Activated CD4-positive, alpha-beta T cell treated with anti-CD3 and anti-CD28 coated beads, Interleukin-2, amount 10 ng/mL, durations not matched to agents 7 days and 5 days (primary cell): ENCODE data around the gene MDH2. TPM values are rescaled to one million over a fixed set of nuclear protein-coding genes. Genes with fewer than 3 reads are reported as not detected.

Experiments used
- CTCF ChIA-PET: fragments of 350-600 bp; sonication (Branson Sonifier 250); formaldehyde crosslinking; loops from one replicate; lab custom pipeline; 2021; ENCODE audit warnings: antibody characterized with exemption; lab: Charles Lee
- POLR2A ChIA-PET: fragments of 350-600 bp; sonication (Branson Sonifier 250); formaldehyde crosslinking; loops from one replicate; lab custom pipeline; 2021; ENCODE audit warnings: antibody characterized with exemption; lab: Charles Lee
- DNase-seq: peaks from one replicate; pipeline ENCODE4 v3.0.0-alpha.2; 2020
- H3K27ac Mint-ChIP-seq: one replicate; pipeline ENCODE4 v1.8.0; 2021; ENCODE audit warnings: mild to moderate bottlenecking, moderate library complexity, mixed read lengths
- H3K27me3 Mint-ChIP-seq: one replicate; pipeline ENCODE4 v1.8.0; 2021; ENCODE audit warnings: mixed read lengths
- H3K36me3 Mint-ChIP-seq: one replicate; pipeline ENCODE4 v1.8.0; 2021; ENCODE audit warnings: low read depth, mixed read lengths
- H3K4me1 Mint-ChIP-seq: one replicate; pipeline ENCODE4 v1.8.0; 2021; ENCODE audit warnings: mixed read lengths
- H3K4me3 Mint-ChIP-seq: one replicate; pipeline ENCODE4 v1.8.0; 2021; ENCODE audit warnings: mild to moderate bottlenecking, moderate library complexity, mixed read lengths
- H3K9me3 Mint-ChIP-seq: one replicate; pipeline ENCODE4 v1.8.0; 2021; ENCODE audit warnings: mixed read lengths
- total RNA-seq, 2 experiments: library from RNA; stranded (reverse); gene quantifications; one replicate each; pipeline ENCODE4 v1.2.3, GENCODE V29; 2021

MDH2 gene
- total RNA-seq, 2 experiments from 2014 or later = 136 to 149 TPM

- no peaks in the 10 kb centered on the region for H3K9me3 Mint-ChIP-seq
- no peak for DNase-seq
- POLR2A ChIA-PET = no interaction called here
- H3K27me3 Mint-ChIP-seq = no peaks in the 10 kb centered on the region
- no peak overlapping the region for H3K4me3 Mint-ChIP-seq
- peaks cover 55% of the 10 kb centered on the region for H3K36me3 Mint-ChIP-seq
- no peak overlapping the region for H3K27ac Mint-ChIP-seq
- no peaks in the 10 kb centered on the region for H3K4me1 Mint-ChIP-seq
- CTCF ChIA-PET = interaction anchor here (1.1 kb wide), 1 partner anchor 161 kb away, joined by 3 read pairs; no protein-coding TSS in a partner anchor
Observed at GRCh38 chr7:76064208-76064970, 16.5 kb downstream of the MDH2 start.

GRCh38 chr7:76065016-76065612, 17.2 kb downstream of the MDH2 start:
- no peak for DNase-seq
- Mint-ChIP-seq H3K27me3 (no peaks in the 10 kb centered on the region), H3K9me3 (no peaks in the 10 kb centered on the region), H3K36me3 (peaks cover 48% of the 10 kb centered on the region), H3K27ac (no peak overlapping the region), H3K4me1 (no peaks in the 10 kb centered on the region), H3K4me3 (no peak overlapping the region)
- CTCF ChIA-PET = interaction anchor here (0.6 to 1.1 kb wide), 3 partner anchors 92 to 160 kb away, joined by 3 read pairs; no protein-coding TSS in a partner anchor
- POLR2A ChIA-PET = no interaction called here

DNA sequence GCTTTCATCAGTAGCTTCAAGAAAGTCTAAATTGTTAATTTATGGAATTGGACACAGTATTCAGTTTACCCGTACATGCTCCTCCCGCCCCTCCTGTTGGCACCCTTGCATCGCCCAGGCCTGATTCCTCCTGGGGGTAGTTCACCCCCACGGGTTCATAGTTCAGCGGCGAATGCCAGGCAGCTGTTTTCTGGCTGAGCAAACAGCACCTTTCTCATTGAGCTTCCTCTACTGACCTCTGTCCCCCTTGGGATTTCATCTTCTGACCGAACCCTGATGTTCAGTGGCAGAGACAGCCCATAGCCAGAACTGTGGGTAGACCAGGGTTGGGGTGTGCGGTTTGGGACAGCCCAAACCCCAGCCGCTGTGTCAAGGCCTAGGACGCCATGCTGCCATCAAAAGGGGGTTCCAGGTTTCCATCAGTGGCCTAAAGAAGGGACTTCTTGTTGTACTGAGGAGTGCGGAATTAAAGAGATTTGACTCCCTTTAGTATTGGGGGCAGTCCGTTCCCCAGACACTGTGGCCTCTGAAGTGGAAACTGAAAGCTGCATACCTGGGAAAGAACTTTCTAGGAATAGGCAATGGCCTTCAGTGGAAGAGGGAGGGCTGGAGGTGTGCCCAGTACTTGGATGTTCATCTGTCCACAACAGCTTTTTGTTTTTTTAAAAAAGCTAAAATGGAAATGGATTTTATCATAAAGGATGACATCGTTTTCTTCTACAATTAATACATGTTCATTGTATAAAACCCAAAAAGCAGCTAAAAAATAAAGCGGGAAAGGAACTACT, 19.0 kb downstream of the MDH2 start:
- H3K4me1 Mint-ChIP-seq = no peaks in the 10 kb centered on the region
- no peak for DNase-seq
- H3K27ac Mint-ChIP-seq = no peak overlapping the region
- H3K36me3 Mint-ChIP-seq = peaks cover 36% of the 10 kb centered on the region
- POLR2A ChIA-PET = no interaction called here
- H3K4me3 Mint-ChIP-seq = no peak overlapping the region
- H3K9me3 Mint-ChIP-seq = no peaks in the 10 kb centered on the region
- CTCF ChIA-PET = no interaction called here
- no peaks in the 10 kb centered on the region for H3K27me3 Mint-ChIP-seq

- no peak for DNase-seq
- Mint-ChIP-seq H3K4me3 (no peak overlapping the region), H3K36me3 (peaks cover 24% of the 10 kb centered on the region), H3K9me3 (no peaks in the 10 kb centered on the region), H3K27me3 (no peaks in the 10 kb centered on the region), H3K27ac (no peak overlapping the region), H3K4me1 (no peaks in the 10 kb centered on the region)
- ChIA-PET POLR2A (no interaction called here), CTCF (interaction anchor here (1.0 kb wide), 1 partner anchor 252 kb away, joined by 3 read pairs; no protein-coding TSS in a partner anchor)
Observed at GRCh38 chr7:76069238-76069638, 21.3 kb downstream of the MDH2 start.

DNA sequence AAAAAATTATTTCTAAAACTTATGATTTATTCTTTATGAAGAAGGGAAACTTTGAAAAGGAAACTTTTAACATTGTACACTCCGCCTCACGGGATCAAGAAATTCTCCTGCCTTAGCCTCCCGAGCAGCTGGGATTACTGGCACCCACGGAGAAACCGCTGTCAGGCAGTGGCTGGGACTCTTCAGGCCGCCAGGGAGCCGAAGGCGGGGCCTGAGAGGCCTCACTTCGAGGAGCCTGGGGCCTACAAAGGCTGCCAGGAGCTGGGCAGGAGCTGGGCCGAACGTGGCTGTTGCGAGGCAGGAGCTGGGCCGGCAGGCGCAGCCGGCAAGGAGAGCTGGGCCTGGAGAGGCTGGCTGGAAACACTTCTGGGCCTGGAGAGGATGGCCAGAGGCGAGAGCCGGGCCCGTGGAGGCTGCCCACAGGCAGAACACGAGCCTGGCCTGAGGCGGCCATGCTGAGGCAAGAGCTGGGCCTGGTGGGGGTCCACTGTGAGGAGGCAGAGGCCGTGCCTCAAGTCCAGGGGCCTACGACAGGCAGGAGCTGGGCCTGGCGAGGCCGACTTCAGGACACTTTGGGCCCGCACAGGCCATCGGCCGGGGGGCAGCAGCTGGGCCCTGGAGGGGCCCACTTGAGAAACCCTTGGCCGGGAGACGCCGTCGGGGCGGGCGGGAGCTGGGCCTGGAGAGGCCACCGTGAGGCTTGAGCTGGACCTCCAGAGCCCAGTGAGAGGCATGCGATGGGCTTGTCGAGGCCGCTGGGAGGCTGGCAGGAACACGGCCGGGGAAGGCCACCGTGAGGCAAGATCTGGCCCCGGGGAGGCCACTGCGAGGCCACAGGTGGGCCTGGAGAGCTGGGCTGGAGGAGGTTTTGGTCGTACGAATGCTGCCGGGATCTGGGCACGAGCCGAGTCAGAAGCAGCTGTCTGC, 23.7 kb downstream of the MDH2 start:
- CTCF ChIA-PET = interaction anchor here (1.1 kb wide), 1 partner anchor 11 kb away, joined by 3 read pairs; no protein-coding TSS in a partner anchor
- no peaks in the 10 kb centered on the region for H3K4me1 Mint-ChIP-seq
- no peaks in the 10 kb centered on the region for H3K27me3 Mint-ChIP-seq

DNA sequence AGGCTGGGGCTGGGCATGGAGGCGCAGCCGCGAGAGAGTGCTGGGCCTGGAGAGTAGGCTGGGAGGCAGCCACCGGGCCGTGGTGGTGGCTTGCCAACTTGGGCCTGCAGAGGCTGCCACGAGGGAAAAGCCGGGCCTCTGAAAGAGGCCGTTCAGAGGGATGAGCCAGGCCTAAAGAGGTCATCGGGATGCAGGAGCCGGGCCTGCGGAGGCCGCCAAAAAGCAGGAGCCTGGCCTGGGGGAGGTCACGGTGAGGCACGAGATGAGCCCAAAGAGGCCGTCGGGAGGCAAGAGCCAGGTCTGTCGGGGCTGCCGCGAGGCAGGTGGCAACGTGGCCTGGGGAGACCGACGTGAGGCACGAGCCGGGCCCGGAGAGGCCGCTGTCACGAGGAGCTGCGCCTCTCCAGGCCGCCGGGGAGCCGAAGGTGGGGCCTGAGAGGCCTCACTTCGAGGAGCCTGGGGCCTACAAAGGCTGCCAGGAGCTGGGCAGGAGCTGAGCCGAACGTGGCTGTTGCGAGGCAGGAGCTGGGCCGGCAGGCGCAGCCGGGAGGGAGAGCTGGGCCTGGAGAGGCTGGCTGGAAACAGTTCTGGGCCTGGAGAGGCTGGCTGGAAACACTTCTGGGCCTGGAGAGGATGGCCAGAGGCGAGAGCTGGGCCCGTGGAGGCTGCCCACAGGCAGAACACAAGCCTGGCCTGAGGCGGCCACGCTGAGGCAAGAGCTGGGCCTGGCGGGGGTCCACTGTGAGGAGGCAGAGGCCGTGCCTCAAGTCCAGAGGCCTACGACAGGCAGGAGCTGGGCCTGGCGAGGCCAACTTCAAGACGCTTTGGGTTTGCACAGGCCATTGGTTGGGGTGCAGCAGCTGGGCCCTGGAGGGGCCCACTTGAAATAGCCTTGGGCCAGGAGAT, 24.6 kb downstream of the MDH2 start:
- Mint-ChIP-seq H3K27me3 (peaks cover 2% of the 10 kb centered on the region), H3K36me3 (no peaks in the 10 kb centered on the region), H3K4me1 (peaks cover 5% of the 10 kb centered on the region), H3K27ac (no peak overlapping the region), H3K9me3 (no peaks in the 10 kb centered on the region), H3K4me3 (no peak overlapping the region)
- ChIA-PET CTCF (interaction anchor here (1.1 kb wide), 1 partner anchor 10 kb away, joined by 3 read pairs; no protein-coding TSS in a partner anchor), POLR2A (no interaction called here)
- DNase-seq = no peak

More for the DNA sequence above, 23.7 kb downstream of the MDH2 start:
- Mint-ChIP-seq H3K36me3 (peaks cover 4% of the 10 kb centered on the region), H3K4me3 (no peak overlapping the region), H3K27ac (no peak overlapping the region), H3K9me3 (no peaks in the 10 kb centered on the region)
- POLR2A ChIA-PET = no interaction called here
- no peak for DNase-seq

GRCh38 chr7:76073335-76073990, 25.6 kb downstream of the MDH2 start:
- ChIA-PET CTCF (interaction anchor here (1.0 kb wide), 1 partner anchor 241 kb away, joined by 3 read pairs; no protein-coding TSS in a partner anchor), POLR2A (no interaction called here)
- no peak for DNase-seq
- Mint-ChIP-seq H3K9me3 (no peaks in the 10 kb centered on the region), H3K27me3 (peaks cover 2% of the 10 kb centered on the region), H3K4me1 (peaks cover 10% of the 10 kb centered on the region), H3K36me3 (no peaks in the 10 kb centered on the region), H3K4me3 (no peak overlapping the region), H3K27ac (no peak overlapping the region)

DNA sequence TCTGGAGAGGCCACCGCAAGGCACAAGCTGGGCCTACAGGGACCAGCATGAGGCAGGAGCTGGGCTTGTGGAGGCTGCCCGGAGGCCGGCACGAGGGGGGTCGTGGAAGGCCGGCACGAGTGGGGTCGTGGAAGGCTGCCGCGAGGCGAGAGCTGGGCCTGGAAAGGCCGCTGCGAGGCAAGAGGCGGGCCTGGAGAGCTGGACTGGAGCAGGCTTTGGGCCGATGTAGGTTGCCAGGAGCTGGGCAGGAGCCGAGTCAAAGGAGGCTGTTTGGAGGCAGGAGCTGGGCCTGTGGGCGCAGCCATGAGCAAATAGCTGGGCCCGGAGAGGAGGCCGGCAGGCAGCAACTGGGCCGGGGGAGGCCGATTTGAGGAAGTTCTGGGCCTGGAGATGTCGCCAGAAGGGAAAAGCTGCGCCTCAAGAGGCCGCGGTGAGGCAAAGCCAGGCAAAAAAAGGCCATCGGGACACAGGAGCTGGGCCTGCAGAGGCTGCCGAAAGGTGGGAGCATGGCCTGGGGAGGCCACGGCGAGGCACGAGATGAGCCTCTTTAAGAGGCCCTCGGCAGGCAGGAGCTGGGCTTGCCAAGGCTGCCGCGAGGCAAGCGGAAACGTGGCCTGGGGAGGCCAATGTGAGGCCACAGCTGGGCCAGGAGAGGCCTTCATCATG, 26.5 kb downstream of the MDH2 start:
- CTCF ChIA-PET = interaction anchor here (1.0 to 1.9 kb wide), 3 partner anchors 13 to 240 kb away, joined by 3 to 4 read pairs (median 3); no protein-coding TSS in a partner anchor
- POLR2A ChIA-PET = interaction anchor here (0.6 kb wide), 1 partner anchor 260 kb away, joined by 9 read pairs; no protein-coding TSS in a partner anchor
- peaks cover 2% of the 10 kb centered on the region for H3K27me3 Mint-ChIP-seq
- H3K27ac Mint-ChIP-seq = no peak overlapping the region
- DNase-seq = no peak
- H3K9me3 Mint-ChIP-seq = no peaks in the 10 kb centered on the region
- H3K4me3 Mint-ChIP-seq = no peak overlapping the region
- peaks cover 10% of the 10 kb centered on the region for H3K4me1 Mint-ChIP-seq
- no peaks in the 10 kb centered on the region for H3K36me3 Mint-ChIP-seq

- H3K36me3 Mint-ChIP-seq = no peaks in the 10 kb centered on the region
- H3K9me3 Mint-ChIP-seq = no peaks in the 10 kb centered on the region
- no peak overlapping the region for H3K27ac Mint-ChIP-seq
- ChIA-PET POLR2A (no interaction called here), CTCF (interaction anchor here (1.1 to 1.9 kb wide), 2 partner anchors 14 to 16 kb away, joined by 3 to 4 read pairs; no protein-coding TSS in a partner anchor)
- peaks cover 2% of the 10 kb centered on the region for H3K27me3 Mint-ChIP-seq
- DNase-seq = no peak
- peaks cover 10% of the 10 kb centered on the region for H3K4me1 Mint-ChIP-seq
- H3K4me3 Mint-ChIP-seq = no peak overlapping the region
Observed at GRCh38 chr7:76074972-76075370, 27.1 kb downstream of the MDH2 start.

DNA sequence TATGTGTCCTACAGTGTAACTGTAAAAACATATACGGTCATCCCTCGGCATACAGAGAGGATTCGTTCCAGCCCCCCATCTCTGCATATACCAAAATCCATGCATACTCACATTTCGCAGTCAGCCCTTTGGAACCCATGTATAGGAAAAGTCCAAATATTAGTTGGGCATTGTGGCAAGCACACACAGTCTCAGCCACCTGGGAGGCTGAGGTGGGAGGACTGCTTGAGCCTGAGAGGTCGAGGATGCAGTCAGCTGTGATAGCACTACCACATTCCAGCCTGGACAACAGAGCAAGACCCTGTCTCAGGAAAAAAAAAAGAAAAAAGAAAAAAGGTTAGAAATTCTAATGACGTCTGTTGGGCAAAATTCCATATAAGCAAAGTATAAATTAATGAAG, 29.1 kb downstream of the MDH2 start:
- Mint-ChIP-seq H3K9me3 (no peaks in the 10 kb centered on the region), H3K27ac (no peak overlapping the region), H3K36me3 (no peaks in the 10 kb centered on the region), H3K4me3 (no peak overlapping the region), H3K4me1 (peaks cover 13% of the 10 kb centered on the region), H3K27me3 (peaks cover 2% of the 10 kb centered on the region)
- POLR2A ChIA-PET = no interaction called here
- no peak for DNase-seq
- CTCF ChIA-PET = interaction anchor here (0.6 kb wide), 1 partner anchor 100 kb away, joined by 4 read pairs; no protein-coding TSS in a partner anchor
